ENCODE data around the gene SLMAP. TPM values are rescaled to one million over a fixed set of nuclear protein-coding genes. Genes with fewer than 3 reads are reported as not detected.

SLMAP gene
- total RNA-seq, 3 donors from 2014 or later (not counting 1 experiment from before 2014, with no cell fraction given): 79.4 to 98.6 (median 89.0) TPM

GRCh38 chr3:57890874-57891273, 134.8 kb downstream of the SLMAP start:
- H3K4me3 Mint-ChIP-seq: no peak overlapping the region
- no peaks in the 10 kb centered on the region for H3K27me3 Mint-ChIP-seq (ENCODE audit: low read depth in 2 of 2)
- intact Hi-C loops (cut with micrococcal nuclease): no loop called here
- no peaks in the 10 kb centered on the region for H3K4me1 Mint-ChIP-seq
- H3K4me1 ChIP-seq (ENCODE audit: control insufficient read depth, insufficient read depth, low read length): no peaks in the 10 kb centered on the region
- H3K9me3 Mint-ChIP-seq: no peaks in the 10 kb centered on the region
- H3K9me3 ChIP-seq (ENCODE audit: control insufficient read depth, insufficient read depth, low read length): no peaks in the 10 kb centered on the region
- 95% methylated on average over 2 of the region's 2 CpGs for WGBS (ENCODE audit: insufficient coverage)
- DNase-seq: no peak
- H3K27me3 ChIP-seq (ENCODE audit: control insufficient read depth, insufficient read depth, low read length): no peaks in the 10 kb centered on the region
- no peak overlapping the region for H3K4me3 ChIP-seq (ENCODE audit: low read length)
- TF ChIP-seq CTCF (IDR thresholded peaks at IDR 0.05): no peak
- H3K27ac ChIP-seq (ENCODE audit: low read length): no peak overlapping the region
- H3K36me3 ChIP-seq (ENCODE audit: control insufficient read depth, insufficient read depth, low read length): peaks cover 6% of the 10 kb centered on the region
- no peak overlapping the region for H3K27ac Mint-ChIP-seq
- ATAC-seq: no peak
- no peaks in the 10 kb centered on the region for H3K36me3 Mint-ChIP-seq

GRCh38 chr3:57892423-57892822, 136.3 kb downstream of the SLMAP start:
- peaks cover 7% of the 10 kb centered on the region for H3K36me3 ChIP-seq (ENCODE audit: control insufficient read depth, insufficient read depth, low read length)

GRCh38 chr3:57893156-57893555, 137.0 kb downstream of the SLMAP start:
- H3K9me3 ChIP-seq (ENCODE audit: control insufficient read depth, insufficient read depth, low read length): no peaks in the 10 kb centered on the region
- no peaks in the 10 kb centered on the region for H3K27me3 Mint-ChIP-seq (ENCODE audit: low read depth in 2 of 2)
- H3K27ac ChIP-seq (ENCODE audit: low read length): no peak overlapping the region
- DNase-seq (no peak), ATAC-seq (no peak)
- TF ChIP-seq CTCF (IDR thresholded peaks at IDR 0.05): no peak
- peaks cover 5% of the 10 kb centered on the region for H3K36me3 ChIP-seq (ENCODE audit: control insufficient read depth, insufficient read depth, low read length)
- H3K27me3 ChIP-seq (ENCODE audit: control insufficient read depth, insufficient read depth, low read length): no peaks in the 10 kb centered on the region
- WGBS (ENCODE audit: insufficient coverage): 100% methylated on average over 1 of the region's 1 CpG
- H3K4me3 Mint-ChIP-seq: no peak overlapping the region
- H3K9me3 Mint-ChIP-seq: no peaks in the 10 kb centered on the region
- H3K36me3 Mint-ChIP-seq: no peaks in the 10 kb centered on the region
- no peaks in the 10 kb centered on the region for H3K4me1 Mint-ChIP-seq
- no peak overlapping the region for H3K4me3 ChIP-seq (ENCODE audit: low read length)
- no peak overlapping the region for H3K27ac Mint-ChIP-seq
- intact Hi-C loops (cut with micrococcal nuclease): no loop called here
- no peaks in the 10 kb centered on the region for H3K4me1 ChIP-seq (ENCODE audit: control insufficient read depth, insufficient read depth, low read length)

More at GRCh38 chr3:57892423-57892822, 136.3 kb downstream of the SLMAP start:
- no peak for TF ChIP-seq CTCF (IDR thresholded peaks at IDR 0.05)
- Histone ChIP-seq H3K4me3 (ENCODE audit: low read length) (no peak overlapping the region), H3K27ac (ENCODE audit: low read length) (no peak overlapping the region), H3K4me1 (ENCODE audit: control insufficient read depth, insufficient read depth, low read length) (no peaks in the 10 kb centered on the region), H3K9me3 (ENCODE audit: control insufficient read depth, insufficient read depth, low read length) (no peaks in the 10 kb centered on the region), H3K27me3 (ENCODE audit: control insufficient read depth, insufficient read depth, low read length) (no peaks in the 10 kb centered on the region)
- Mint-ChIP-seq H3K27ac (no peak overlapping the region), H3K4me1 (no peaks in the 10 kb centered on the region), H3K9me3 (no peaks in the 10 kb centered on the region), H3K27me3 (ENCODE audit: low read depth in 2 of 2) (no peaks in the 10 kb centered on the region), H3K4me3 (no peak overlapping the region), H3K36me3 (no peaks in the 10 kb centered on the region)
- 100% methylated on average over 1 of the region's 3 CpGs for WGBS (ENCODE audit: insufficient coverage)
- intact Hi-C loops (cut with micrococcal nuclease): no loop called here
- ATAC-seq (no peak), DNase-seq (no peak)

- Histone ChIP-seq H3K36me3 (ENCODE audit: control insufficient read depth, insufficient read depth, low read length) (peaks cover 6% of the 10 kb centered on the region), H3K27me3 (ENCODE audit: control insufficient read depth, insufficient read depth, low read length) (no peaks in the 10 kb centered on the region), H3K4me3 (ENCODE audit: low read length) (no peak overlapping the region), H3K27ac (ENCODE audit: low read length) (no peak overlapping the region), H3K4me1 (ENCODE audit: control insufficient read depth, insufficient read depth, low read length) (no peaks in the 10 kb centered on the region), H3K9me3 (ENCODE audit: control insufficient read depth, insufficient read depth, low read length) (no peaks in the 10 kb centered on the region)
- 100% methylated on average over 3 of the region's 3 CpGs for WGBS (ENCODE audit: insufficient coverage)
- ATAC-seq (no peak), DNase-seq (no peak)
- Mint-ChIP-seq H3K36me3 (no peaks in the 10 kb centered on the region), H3K4me3 (no peak overlapping the region), H3K27ac (no peak overlapping the region), H3K9me3 (no peaks in the 10 kb centered on the region), H3K4me1 (no peaks in the 10 kb centered on the region), H3K27me3 (ENCODE audit: low read depth in 2 of 2) (no peaks in the 10 kb centered on the region)
- intact Hi-C loops (cut with micrococcal nuclease): no loop called here
- no peak for TF ChIP-seq CTCF (IDR thresholded peaks at IDR 0.05)
Observed at GRCh38 chr3:57893668-57894067, 137.6 kb downstream of the SLMAP start.
